ENCODE data around the gene SLC24A4.

Gene SLC24A4, protein sequence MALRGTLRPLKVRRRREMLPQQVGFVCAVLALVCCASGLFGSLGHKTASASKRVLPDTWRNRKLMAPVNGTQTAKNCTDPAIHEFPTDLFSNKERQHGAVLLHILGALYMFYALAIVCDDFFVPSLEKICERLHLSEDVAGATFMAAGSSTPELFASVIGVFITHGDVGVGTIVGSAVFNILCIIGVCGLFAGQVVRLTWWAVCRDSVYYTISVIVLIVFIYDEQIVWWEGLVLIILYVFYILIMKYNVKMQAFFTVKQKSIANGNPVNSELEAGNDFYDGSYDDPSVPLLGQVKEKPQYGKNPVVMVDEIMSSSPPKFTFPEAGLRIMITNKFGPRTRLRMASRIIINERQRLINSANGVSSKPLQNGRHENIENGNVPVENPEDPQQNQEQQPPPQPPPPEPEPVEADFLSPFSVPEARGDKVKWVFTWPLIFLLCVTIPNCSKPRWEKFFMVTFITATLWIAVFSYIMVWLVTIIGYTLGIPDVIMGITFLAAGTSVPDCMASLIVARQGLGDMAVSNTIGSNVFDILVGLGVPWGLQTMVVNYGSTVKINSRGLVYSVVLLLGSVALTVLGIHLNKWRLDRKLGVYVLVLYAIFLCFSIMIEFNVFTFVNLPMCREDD

GRCh38 chr14:92323011-92323915, at the start of gene SLC24A4:
Gene SLC24A4 (plus strand): TSS chr14:92323165. CDS start chr14:92323831, 666 bp downstream.
- H3K4me3 ChIP-seq (ENCODE audit: low read depth, low read length), result no peak within 1 kb of the TSS
- H3K36me3 ChIP-seq (replicated peaks), result no peaks in the 10 kb centered on the region
- no peak within 1 kb of the TSS for H3K27ac ChIP-seq
- DNase-seq, result no peak
- TF ChIP-seq, protein P1, sequence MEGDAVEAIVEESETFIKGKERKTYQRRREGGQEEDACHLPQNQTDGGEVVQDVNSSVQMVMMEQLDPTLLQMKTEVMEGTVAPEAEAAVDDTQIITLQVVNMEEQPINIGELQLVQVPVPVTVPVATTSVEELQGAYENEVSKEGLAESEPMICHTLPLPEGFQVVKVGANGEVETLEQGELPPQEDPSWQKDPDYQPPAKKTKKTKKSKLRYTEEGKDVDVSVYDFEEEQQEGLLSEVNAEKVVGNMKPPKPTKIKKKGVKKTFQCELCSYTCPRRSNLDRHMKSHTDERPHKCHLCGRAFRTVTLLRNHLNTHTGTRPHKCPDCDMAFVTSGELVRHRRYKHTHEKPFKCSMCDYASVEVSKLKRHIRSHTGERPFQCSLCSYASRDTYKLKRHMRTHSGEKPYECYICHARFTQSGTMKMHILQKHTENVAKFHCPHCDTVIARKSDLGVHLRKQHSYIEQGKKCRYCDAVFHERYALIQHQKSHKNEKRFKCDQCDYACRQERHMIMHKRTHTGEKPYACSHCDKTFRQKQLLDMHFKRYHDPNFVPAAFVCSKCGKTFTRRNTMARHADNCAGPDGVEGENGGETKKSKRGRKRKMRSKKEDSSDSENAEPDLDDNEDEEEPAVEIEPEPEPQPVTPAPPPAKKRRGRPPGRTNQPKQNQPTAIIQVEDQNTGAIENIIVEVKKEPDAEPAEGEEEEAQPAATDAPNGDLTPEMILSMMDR (IDR thresholded peaks at IDR 0.05; ENCODE audit: low read depth, low read length, missing control alignments), result no peak
- in situ Hi-C loops (cut with HindIII; ENCODE audit: low pct_ligation_motif_present, low sequenced_read_pairs), result no loop called here
- H3K27me3 ChIP-seq (replicated peaks), result peaks cover 50% of the 10 kb centered on the region

- H3K27me3 ChIP-seq (replicated peaks), result no peaks in the 10 kb centered on the region
- H3K27ac ChIP-seq, result no peak overlapping the region
- DNase-seq, result no peak
- H3K4me3 ChIP-seq (ENCODE audit: low read depth, low read length), result no peak overlapping the region
- TF ChIP-seq, protein P1 (IDR thresholded peaks at IDR 0.05; ENCODE audit: low read depth, low read length, missing control alignments), result no peak
- no peaks in the 10 kb centered on the region for H3K36me3 ChIP-seq (replicated peaks)
- in situ Hi-C loops (cut with HindIII; ENCODE audit: low pct_ligation_motif_present, low sequenced_read_pairs), result no loop called here
Measured at GRCh38 chr14:92273166-92273565, 49.8 kb upstream of the SLC24A4 start.

DNA sequence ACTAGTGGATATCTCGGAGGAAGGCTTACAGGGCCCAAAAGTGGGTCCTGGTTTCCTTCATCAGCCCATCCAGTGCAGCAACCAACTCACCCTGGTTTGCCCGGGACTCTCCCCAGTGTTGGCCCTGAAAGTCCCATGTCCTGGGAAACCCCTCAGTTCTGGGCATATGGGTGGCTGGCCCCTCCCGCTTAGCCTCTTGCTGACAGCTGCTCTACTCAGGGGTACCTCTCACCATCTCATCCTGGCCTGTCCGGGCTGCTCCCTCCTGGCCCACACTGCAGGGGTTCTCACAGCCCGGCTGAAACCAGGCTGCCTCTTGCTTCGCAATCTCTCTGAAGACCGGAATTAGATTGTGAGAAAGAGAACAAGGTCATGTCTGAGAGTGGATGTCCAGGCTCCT, 48.9 kb upstream of the SLC24A4 start:
- Histone ChIP-seq H3K27me3 (replicated peaks) (no peaks in the 10 kb centered on the region), H3K36me3 (replicated peaks) (no peaks in the 10 kb centered on the region), H3K4me3 (ENCODE audit: low read depth, low read length) (no peak overlapping the region), H3K27ac (no peak overlapping the region)
- in situ Hi-C loops (cut with HindIII; ENCODE audit: low pct_ligation_motif_present, low sequenced_read_pairs), result no loop called here
- TF ChIP-seq, protein P1 (IDR thresholded peaks at IDR 0.05; ENCODE audit: low read depth, low read length, missing control alignments), result no peak
- DNase-seq, result no peak

DNA sequence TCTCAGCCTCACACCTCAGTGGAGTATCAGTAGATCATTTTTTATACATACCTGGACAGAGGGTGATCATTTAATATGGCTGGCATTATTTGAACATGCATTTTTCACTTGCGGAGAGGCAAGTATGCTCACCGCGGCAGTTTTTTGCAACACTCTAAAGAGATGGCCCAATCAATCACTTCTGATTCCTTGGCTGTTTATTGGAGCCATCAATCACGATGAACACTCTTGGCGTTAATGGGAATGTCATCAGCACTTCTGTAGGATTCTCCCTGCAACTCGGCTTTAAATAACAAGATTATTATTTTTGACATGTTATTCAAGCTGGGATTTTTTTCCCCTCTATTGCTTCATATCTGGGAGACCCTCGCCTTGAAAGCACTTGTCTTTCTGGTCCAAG, 46.9 kb upstream of the SLC24A4 start:
- TF ChIP-seq, protein P1 (IDR thresholded peaks at IDR 0.05; ENCODE audit: low read depth, low read length, missing control alignments), result no peak
- no peak overlapping the region for H3K27ac ChIP-seq
- no peaks in the 10 kb centered on the region for H3K36me3 ChIP-seq (replicated peaks)
- DNase-seq, result no peak
- H3K27me3 ChIP-seq (replicated peaks), result no peaks in the 10 kb centered on the region
- no peak overlapping the region for H3K4me3 ChIP-seq (ENCODE audit: low read depth, low read length)
- in situ Hi-C loops (cut with HindIII; ENCODE audit: low pct_ligation_motif_present, low sequenced_read_pairs), result no loop called here

- TF ChIP-seq, protein P1 (IDR thresholded peaks at IDR 0.05; ENCODE audit: low read depth, low read length, missing control alignments), result no peak
- Histone ChIP-seq H3K4me3 (ENCODE audit: low read depth, low read length) (no peak overlapping the region), H3K27ac (no peak overlapping the region), H3K27me3 (replicated peaks) (no peaks in the 10 kb centered on the region), H3K36me3 (replicated peaks) (no peaks in the 10 kb centered on the region)
- no peak for DNase-seq
- in situ Hi-C loops (cut with HindIII; ENCODE audit: low pct_ligation_motif_present, low sequenced_read_pairs), result no loop called here
Measured at GRCh38 chr14:92277031-92277430, 45.9 kb upstream of the SLC24A4 start.

All from brain microvascular endothelial cell (primary cell).